G401 (cell line): Measurements from ENCODE around the gene CDC42EP3. TPM values are rescaled to one million over a fixed set of nuclear protein-coding genes. Genes with fewer than 3 reads are reported as not detected.

Experiments used
- DNase-seq: peaks from one replicate; pipeline ENCODE4 v3.0.0-alpha.2; 2015; ENCODE audit warnings: low spot score
- in situ Hi-C: cut with HindIII; loops from 2 replicates; pipeline ENCODE4 v1.10.0; 2016; ENCODE audit warnings: low sequenced_read_pairs, mixed read lengths
- total RNA-seq: library from RNA; depleted of rRNA; stranded (reverse); fragments of >200 nt; shearing (Covaris generic); gene quantifications from 2 replicates; pipeline ENCODE4 v1.2.3, GENCODE V29; 2014

The CDC42EP3 gene
- total RNA-seq, 1 experiment from 2014 or later: 0.07 TPM

DNA sequence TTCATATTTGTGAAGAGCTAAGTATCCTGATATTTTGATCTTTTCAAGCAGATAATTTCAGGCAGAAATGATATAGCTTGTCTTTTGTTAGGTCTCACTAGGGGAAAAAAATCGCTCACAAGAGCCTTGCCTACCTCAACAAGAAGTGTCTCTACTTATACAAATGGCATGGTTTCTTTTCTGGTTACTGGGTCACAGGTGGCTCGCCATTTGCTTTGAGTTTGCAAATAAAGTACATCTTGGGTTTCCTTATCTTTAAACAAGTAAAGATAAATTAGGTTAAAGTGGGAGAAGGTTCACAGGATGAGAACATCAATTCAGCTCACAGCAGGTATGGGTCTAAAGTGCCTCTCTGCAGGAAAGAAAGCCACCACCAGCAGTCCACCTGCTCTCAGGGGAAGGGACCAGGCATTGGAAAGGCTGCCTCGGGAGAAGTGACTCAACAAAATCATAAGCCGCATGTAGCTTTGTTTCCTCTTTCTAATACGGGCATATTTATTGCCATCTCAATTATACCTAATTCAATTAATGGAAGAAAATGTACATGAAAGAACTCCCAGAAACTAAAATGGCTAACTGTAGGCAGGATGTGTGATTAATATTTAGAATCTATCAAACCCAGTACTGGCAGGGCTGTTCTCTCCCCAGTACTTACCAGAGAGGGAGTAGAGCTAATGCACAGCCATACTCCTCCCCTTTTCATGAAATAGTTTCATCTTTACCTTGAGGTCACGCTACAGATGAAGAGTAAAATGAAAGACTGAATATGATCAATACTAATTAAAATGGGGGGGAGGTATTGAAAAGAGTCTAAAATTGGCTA is 28.3 kb downstream of the CDC42EP3 start:
- in situ Hi-C loops: no loop called here

DNA sequence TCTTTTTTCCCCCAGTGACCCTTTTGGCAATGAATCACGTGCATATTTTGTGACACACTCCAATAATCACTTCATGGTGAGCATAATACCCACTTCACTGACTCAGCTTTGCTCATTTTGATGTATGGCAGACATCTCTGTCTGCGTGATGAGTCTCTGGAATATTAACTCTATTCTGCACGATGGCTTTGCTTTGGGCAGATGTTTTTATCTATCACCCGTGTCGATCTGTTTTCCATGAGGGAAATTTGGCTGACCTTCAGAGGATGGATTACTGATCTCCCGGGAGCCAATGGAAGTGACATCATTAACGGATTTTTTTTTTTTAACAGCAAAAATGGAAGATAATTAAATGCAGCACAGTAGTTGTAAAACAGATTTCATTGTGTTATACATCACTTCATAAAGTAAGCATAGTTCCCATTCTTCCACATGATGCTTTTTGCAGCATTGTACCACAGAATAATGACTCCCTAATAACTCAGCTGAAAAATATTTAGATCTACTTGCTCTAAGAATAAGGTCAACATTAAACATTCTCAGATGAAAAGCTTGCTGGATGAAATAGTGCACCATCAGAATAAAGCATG is 29.8 kb downstream of the CDC42EP3 start:
- in situ Hi-C loops: no loop called here
- no peak for DNase-seq

More for the DNA sequence above, 28.3 kb downstream of the CDC42EP3 start:
- no peak for DNase-seq

DNA sequence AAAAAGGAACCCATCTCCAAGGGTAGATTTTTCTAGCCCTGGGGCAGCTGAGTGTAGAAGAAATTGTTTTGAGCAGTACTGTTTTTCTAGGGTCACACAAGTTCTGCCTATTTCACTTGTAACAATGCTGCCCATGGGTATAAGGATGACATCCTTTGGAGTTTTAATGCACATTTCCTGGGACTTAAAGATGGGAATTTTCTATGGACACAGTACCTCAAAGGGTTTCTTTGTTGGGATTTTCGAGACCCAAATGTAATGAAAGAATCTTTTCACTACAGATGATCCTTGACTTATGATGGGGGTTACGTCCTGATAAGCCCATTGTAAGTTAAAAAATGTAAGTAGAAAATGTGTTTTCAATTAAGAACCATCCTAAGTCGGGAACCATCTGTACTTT is 31.8 kb downstream of the CDC42EP3 start:
- DNase-seq: no peak
- in situ Hi-C loops: no loop called here

DNA sequence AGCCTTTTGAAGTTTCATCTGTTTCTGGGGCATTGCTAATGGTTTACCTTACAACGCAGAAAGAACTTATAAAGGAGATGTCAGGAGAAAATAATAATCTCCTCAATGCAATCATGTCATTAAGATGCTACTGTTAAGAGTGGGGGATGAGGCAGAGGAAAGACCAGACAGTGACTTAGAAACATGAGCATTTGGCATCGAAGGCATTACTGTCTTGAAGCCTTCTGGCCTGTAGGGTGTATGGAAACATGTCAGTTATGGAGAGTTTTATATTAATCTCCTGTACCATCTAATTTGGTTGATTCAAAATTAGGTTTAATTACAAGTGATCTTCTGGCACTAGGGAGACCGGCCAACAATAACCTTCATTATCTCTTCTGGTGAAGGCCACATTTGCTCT is 32.5 kb downstream of the CDC42EP3 start:
- in situ Hi-C loops: no loop called here

DNA sequence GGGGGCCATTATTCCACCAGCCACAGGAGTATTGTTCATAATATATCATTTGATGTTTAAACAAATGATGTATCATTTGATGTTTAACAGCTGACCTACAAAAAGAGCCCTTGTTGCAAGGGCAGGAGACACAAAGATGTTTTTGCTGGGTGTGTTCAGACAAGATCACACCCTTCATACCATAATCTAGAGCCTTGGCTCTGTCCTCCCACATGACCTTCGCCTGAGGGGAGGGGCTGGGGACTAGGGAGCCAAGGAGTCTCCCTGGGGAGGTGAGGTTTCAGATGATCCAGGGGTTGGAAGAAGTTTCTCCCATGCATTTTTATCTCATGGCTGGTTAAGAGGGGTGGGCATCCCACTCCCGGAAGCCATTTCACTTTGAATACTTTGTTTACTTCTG is 33.5 kb downstream of the CDC42EP3 start:
- no peak for DNase-seq
- in situ Hi-C loops: no loop called here

More for the DNA sequence above, 32.5 kb downstream of the CDC42EP3 start:
- DNase-seq: no peak

DNA sequence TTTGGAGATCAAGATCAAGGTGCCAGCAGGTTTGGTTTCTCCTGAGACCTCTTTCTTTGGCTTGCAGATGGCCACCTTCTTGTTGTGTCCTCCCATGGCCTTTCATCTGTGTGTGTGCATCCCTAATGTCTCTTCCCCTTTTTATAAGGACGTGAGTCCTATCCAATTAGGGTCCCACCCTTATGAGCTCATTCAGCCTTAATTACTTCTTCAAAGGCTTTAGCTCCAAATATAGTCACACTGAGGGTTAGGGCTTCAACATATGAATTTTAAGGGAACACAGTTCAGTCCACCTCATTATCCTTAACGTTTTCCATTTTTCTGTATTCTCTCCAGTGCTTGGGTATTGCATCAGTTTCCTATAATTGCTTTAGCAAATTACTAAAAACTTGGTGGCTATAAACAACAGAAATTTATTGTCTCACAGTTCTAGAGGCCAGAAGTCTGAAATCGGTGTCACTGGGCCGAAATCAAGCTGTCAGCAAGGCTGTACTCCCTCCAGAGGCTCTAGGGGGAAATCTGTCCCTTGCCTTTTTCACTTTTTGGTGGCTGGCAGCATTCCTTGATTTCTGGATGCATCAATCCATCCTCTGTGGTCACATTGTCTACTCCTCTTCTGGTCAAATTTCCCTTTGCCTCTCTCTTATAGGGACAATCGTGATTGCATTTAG is 34.1 kb downstream of the CDC42EP3 start:
- in situ Hi-C loops: no loop called here
- DNase-seq: no peak

DNA sequence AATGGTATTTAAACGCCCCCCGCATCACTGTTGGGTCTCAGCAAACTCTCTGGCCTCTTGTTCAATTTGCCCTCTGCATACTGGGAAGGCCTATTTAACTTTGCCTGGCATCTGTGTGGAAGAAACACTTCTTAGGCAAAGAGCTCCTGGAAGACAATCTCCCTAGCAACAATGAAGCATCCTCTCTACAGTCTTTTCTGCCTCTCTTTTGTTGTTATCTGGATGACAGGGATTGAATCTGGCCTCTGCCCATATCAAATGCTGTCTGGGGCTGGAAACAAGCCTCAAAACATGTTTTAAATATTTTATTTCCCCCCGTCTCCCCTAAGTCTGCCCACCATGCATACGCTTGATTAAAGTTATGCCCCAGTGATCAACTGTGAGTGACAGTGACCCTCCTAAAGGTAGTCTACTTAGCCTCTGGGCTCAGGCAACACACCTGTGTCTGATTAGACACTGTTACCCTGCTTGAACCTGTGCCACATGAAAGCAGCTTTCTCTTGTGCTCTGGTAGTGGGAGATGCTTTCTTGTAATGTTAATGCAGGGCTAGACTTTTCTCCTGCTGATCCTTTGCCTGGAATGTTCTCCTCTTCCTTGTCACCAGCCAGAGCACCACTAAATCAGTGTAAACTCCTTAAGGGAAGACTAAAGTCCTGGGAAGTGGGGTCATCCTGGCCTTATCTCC is 34.9 kb downstream of the CDC42EP3 start:
- no peak for DNase-seq

DNA sequence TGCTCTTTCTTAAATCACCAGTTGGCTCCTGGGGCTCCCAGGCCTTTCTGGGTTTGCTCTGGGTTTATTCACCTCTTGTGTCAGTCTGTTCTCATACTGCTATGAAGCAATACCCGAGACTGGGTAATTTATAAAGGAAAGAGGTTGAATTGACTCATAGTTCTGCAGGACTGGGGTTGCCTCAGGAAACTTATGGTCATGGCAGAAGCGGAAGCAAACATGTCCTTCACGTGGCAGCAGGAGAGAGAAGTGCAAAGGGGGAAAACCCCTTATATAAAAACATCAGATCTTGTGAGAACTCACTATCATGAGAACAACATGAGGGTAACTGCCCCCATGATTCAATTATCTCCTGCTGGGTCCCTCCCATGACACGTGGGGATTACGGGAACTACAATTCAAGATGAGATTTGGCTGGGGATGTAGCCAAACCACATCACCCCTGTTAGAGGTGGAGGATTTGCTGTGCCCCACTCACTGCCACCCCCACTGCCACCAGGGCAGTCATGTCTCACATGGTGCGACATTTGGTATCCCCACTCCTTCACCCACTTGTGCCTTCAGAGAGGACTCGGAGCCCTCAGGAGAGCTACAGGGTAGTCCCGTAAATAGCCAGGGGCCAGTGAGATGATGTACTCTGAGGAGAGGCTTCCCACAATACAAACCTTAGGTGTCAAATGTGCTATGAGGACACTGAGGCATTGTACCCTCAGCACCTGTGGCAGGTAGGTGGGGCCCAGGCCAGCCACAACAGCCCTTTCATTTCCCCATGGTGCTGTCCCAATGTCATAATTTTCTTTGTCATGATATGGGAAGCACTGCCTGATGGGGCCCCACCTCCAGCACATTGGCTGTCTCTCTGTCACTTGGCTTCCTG is 35.7 kb downstream of the CDC42EP3 start:
- no peak for DNase-seq
- in situ Hi-C loops: no loop called here

More for the DNA sequence above, 34.9 kb downstream of the CDC42EP3 start:
- in situ Hi-C loops: no loop called here

DNA sequence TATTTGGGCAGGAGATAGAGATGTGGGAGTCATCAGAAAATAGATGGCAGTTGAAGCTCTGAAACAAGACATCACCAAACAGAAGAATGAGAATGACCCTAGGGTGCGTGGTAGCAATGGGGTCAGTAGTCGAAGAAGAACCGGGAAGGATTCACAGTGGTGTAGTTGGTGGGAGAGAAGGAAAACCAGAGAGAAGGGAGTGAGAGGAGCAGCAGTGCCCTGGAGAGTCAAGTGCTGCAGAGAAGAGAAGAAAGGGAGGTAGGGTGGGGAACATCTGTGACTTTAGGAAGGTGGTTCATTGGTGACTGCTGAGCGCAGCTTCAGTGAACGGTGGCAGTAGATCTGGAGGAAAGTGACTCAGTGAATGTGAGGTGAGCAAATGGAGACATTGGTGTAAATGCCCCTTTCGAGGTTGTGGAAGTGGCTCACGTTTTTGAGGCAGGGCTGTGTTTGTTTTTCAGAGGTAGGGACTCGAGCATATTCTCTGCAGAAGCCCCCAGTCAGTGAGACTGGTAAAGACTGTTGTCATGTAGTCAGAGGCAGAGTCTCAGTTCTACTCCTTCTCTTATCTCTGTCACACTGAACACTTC is 36.4 kb downstream of the CDC42EP3 start:
- DNase-seq: no peak
- in situ Hi-C loops: no loop called here

DNA sequence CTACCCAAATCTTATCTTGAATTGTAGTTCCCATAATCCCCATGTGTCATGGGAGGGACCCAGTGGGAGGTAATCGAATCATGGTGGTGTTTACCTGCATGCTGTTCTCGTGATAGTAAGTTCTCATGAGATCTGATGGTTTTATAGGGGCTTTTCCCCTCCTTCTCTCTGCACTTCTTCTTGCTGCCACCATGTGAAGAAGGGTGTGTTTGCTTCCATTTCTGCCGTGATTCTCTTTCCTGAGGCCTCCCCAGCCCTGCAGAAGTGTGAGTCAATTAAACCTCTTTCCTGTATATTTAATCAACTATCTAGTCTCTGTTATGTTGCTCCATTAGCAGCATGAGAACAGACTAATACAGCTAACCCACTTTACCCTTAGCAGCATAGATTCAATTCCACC is 37.6 kb downstream of the CDC42EP3 start:
- in situ Hi-C loops: no loop called here
- DNase-seq: no peak

DNA sequence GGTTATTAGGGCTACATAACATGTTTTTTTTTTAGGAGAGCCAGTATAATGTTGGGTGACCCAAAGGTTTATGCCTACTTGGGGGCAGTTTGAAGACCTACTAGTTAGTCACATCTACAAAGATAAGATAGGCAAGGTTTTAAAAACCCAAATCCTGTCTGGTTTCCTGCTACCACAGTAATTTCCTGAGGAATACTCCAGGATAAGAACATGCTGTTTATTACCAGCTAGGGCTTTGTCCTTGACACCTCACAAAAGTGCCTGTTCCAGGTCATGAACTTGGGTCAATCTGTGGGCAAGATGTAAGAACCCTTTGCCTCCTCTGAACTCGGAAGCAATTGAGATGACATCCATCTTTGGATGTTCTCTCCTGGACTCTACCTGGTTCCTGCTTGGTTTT is 38.2 kb downstream of the CDC42EP3 start:
- DNase-seq: no peak
- in situ Hi-C loops: no loop called here

DNA sequence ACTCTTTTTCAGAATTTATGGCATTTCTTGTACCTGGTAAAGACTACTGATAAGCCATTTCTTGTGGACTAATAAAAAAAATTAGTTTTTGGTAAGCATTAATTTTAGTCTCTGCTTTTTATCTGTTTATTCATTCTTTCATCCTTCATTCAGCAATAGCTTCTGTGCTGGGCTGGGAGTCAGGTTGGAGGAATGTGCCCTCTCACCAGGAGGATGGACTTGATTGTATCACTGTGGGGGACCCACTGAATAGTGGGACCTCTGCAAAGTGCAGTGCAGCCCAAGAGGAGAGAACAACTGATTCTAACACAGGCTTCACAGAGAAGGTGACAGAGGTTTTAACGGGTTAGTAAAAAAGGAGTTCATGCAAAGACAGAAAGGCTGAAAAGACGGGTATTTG is 39.1 kb downstream of the CDC42EP3 start:
- no peak for DNase-seq

DNA sequence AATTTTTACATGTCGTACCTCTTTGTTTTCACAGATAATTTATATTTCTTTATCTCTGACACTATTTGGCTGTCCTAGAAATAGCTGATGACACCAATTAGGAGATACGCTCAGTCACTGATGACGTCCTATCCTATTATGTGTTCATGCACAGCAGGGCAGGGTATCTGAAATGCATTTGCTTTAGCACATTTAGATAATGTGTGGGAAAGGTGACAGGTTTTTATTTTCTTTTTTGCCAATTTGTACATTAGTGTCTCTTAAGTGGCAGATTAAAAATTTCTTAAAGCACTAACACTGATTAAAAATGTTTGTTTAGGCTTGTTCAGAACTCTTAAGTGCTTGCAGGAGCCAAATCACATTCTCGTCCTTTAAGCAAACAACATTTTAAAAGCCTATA is 39.7 kb downstream of the CDC42EP3 start:
- in situ Hi-C loops: no loop called here

More for the DNA sequence above, 39.1 kb downstream of the CDC42EP3 start:
- in situ Hi-C loops: no loop called here

DNA sequence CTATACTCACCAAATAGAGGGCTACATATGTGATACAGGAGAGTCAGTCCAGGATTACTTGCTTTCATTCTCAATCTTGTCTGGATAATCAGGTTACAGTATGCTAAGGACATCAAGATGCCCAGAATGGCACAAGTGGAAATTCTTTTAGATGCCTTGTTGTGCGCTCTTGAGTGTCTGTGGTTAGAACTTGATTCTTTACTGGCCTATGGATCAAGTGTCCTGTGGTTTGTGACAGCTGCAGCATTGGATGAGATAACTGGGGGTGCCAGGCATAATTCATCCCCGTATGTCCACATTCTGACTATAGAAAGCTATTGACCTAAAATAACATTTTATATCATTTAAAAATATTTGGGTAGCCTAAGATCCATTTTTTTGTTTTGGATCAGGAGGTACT is 40.1 kb downstream of the CDC42EP3 start:
- DNase-seq: no peak
- in situ Hi-C loops: no loop called here

More for the DNA sequence above, 39.7 kb downstream of the CDC42EP3 start:
- no peak for DNase-seq

DNA sequence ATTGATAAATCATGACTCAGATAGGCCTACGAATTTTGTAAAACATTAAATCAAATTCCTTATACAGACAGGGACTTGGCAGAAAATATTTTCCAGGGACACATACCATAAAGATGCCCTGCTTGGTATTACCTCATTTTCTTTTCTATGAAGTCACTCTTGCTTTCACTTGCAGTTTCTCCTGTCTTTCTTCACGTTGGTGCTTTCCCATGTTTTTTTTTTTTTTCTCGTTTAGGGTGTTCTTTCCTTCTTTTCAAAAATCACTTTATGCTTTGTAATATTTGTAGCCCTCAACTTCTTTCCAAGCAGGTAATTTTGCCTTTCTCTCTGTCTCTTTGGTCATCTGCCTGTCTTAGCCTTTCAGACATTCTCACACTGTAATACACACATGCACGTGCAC is 40.7 kb downstream of the CDC42EP3 start:
- no peak for DNase-seq
- in situ Hi-C loops: no loop called here

DNA sequence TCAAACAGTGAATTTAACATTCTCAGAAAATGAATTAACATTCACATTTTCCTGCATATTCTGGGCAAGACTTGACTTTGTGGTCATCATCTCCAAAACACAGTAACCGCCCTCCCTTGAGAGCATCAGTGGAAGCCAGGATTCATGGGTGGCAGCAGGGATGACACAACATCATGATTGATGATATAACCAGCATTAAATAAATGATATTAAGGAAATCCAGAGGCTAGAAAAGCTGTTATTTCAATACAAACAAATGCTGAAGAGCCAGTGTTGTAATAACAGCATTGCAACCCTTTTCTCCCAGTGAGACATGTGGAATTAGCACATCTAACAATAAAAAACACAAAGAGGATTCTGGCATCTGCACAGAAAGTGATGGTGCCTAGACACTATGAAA is 41.1 kb downstream of the CDC42EP3 start:
- no peak for DNase-seq
- in situ Hi-C loops: no loop called here

DNA sequence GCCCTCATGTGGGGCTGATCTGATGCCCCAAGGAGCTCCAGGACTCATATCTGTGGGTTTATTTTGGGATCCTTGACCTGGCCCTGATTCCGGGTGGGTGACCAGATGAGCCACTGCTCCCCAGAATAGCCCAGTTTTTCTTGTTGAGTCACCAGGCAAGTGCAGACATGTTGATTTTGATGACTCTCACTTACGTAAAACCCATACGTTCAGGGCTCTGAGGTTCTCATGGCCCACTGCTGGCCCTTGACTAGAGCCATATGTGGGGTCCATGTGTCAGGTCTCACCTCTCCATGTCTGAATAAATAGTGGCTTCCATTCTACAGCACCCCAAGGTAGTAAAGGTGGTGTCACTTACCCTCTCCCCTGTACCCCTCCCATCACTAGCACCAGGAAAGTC is 41.9 kb downstream of the CDC42EP3 start:
- DNase-seq: no peak
- in situ Hi-C loops: no loop called here

DNA sequence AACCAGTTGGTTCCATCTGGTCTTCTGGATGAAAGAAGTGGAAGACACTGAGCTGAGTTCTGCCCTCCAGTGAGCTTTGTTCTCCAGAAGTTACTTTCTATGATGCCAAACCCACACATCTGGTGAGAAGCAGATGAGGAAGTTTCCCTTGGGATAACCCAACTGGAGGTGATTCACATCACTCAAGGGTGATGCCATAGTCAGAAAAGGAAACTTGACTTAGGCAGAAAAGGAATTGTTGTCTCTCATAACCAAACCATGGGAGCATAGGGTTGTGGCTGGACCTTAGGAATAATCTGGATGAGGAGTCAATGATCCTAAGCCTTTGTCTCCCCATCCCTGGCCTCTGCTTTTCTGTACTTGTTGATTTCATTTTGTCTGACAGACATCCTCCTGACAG is 43.7 kb downstream of the CDC42EP3 start:
- in situ Hi-C loops: no loop called here
- DNase-seq: no peak
